Chondrocyte (in vitro differentiated cells): ENCODE data around the gene URM1. TPM values are rescaled to one million over a fixed set of nuclear protein-coding genes. Genes with fewer than 3 reads are reported as not detected.

Experiments
- DNase-seq: peaks from one replicate; pipeline ENCODE4 v3.0.0; 2021; ENCODE audit warnings: mixed read lengths, low spot score
- H3K27ac Mint-ChIP-seq: one replicate; pipeline ENCODE4 v1.8.0; 2021; ENCODE audit warnings: mild to moderate bottlenecking, moderate library complexity, mixed read lengths; ENCODE audit not compliant: unreplicated experiment
- H3K27me3 Mint-ChIP-seq: 2 replicates; pipeline ENCODE4 v1.8.0; 2021; ENCODE audit warnings: low read depth, mixed read lengths
- H3K36me3 Mint-ChIP-seq: 2 replicates; pipeline ENCODE4 v1.8.0; 2021; ENCODE audit warnings: low read depth, mixed read lengths
- H3K4me1 Mint-ChIP-seq: 2 replicates; pipeline ENCODE4 v1.8.0; 2021; ENCODE audit warnings: low read depth, mild to moderate bottlenecking, mixed read lengths
- H3K4me3 Mint-ChIP-seq: one replicate; pipeline ENCODE4 v1.8.0; 2021; ENCODE audit warnings: mild to moderate bottlenecking, moderate library complexity, mixed read lengths; ENCODE audit not compliant: unreplicated experiment
- H3K9me3 Mint-ChIP-seq: 2 replicates; pipeline ENCODE4 v1.8.0; 2021; ENCODE audit warnings: low read depth, mixed read lengths
- total RNA-seq: library from RNA; stranded (reverse); gene quantifications from 3 replicates; pipeline ENCODE4 v1.2.1, GENCODE V29; 2021
- TF ChIP-seq, protein P1 (sequence below): fragments of 200-600 bp; sonication (generic); IDR thresholded peaks from 2 replicates; pipeline ENCODE4 v1.5.0; 2021; ENCODE audit warnings: antibody characterized with exemption, mild to moderate bottlenecking, moderate library complexity

URM1 gene
- total RNA-seq, 1 donor from 2014 or later = 50.5 TPM

DNA sequence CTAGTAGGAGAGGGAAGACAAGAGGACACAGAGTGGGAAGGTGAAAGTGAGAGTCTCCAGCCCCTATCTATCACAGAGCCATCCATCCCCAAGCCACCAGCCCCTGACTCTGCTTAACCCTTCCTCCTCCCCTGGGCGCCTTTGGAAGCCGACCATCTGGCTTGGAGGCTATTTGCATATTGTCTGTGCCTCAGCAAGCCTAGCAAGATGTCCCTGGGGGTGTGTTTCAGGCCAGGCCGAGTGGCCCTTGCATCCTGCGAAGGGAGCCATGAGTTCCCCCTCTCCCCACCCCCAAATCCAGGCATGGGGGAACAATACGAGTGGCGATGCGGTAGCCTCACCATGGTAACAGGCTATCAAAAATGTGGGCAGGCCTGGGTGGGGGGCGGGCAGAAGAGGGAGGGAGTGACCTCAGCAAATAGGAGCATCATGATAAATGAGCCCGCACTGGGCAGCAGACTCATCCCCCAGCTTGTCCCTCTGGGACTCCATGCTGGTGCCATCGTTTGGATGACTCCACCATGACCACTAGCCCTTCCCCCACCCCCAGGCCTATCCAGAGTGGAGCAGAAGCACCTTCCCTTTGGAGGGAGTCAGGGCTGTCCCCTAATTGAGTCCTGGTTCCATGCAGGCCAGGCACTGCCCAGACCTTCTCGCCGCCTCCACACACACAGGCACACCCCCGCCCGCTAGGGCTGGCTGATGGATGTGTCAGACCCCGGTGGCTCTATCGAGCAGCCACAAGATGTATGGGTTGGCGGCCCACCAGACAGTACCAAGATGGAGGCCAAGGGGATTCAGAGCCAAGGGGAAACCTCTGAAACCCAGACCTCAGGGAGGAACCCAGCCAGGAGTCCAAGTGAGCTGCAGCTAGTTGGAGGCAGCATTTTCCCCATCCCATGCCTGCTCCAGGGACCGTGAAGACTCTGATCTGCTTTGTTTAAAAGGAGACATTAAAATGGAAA, 14.6 kb downstream of the URM1 start:
- no peaks in the 10 kb centered on the region for H3K27me3 Mint-ChIP-seq
- peaks cover 7% of the 10 kb centered on the region for H3K4me1 Mint-ChIP-seq
- TF ChIP-seq, protein P1, sequence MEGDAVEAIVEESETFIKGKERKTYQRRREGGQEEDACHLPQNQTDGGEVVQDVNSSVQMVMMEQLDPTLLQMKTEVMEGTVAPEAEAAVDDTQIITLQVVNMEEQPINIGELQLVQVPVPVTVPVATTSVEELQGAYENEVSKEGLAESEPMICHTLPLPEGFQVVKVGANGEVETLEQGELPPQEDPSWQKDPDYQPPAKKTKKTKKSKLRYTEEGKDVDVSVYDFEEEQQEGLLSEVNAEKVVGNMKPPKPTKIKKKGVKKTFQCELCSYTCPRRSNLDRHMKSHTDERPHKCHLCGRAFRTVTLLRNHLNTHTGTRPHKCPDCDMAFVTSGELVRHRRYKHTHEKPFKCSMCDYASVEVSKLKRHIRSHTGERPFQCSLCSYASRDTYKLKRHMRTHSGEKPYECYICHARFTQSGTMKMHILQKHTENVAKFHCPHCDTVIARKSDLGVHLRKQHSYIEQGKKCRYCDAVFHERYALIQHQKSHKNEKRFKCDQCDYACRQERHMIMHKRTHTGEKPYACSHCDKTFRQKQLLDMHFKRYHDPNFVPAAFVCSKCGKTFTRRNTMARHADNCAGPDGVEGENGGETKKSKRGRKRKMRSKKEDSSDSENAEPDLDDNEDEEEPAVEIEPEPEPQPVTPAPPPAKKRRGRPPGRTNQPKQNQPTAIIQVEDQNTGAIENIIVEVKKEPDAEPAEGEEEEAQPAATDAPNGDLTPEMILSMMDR = no peak
- H3K9me3 Mint-ChIP-seq = no peaks in the 10 kb centered on the region
- no peak for DNase-seq
- H3K4me3 Mint-ChIP-seq = no peak overlapping the region
- H3K36me3 Mint-ChIP-seq = peaks cover 24% of the 10 kb centered on the region
- no peak overlapping the region for H3K27ac Mint-ChIP-seq

DNA sequence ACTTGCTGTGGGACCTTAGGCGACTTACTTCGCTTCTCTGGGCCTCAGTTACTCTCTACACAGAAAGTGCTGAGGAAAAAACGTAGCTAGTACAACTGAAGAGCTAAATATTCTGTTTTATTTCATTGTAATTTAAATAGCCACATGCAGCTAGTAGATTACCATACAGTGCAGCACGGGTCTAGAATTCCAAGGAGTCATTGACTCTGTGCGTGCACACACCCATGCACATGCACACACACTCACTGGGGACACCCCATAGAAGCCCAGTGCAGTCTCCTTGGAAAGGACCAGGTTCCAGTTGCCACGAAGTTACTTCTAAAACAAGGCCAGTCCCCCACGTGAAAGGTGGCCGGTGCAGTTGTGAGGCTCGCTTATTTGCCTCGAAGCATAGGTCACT, 17.0 kb downstream of the URM1 start:
- Mint-ChIP-seq H3K4me1 (no peaks in the 10 kb centered on the region), H3K27me3 (no peaks in the 10 kb centered on the region), H3K27ac (no peak overlapping the region), H3K9me3 (no peaks in the 10 kb centered on the region), H3K36me3 (peaks cover 29% of the 10 kb centered on the region), H3K4me3 (no peak overlapping the region)
- no peak for DNase-seq
- TF ChIP-seq, protein P1 = no peak

DNA sequence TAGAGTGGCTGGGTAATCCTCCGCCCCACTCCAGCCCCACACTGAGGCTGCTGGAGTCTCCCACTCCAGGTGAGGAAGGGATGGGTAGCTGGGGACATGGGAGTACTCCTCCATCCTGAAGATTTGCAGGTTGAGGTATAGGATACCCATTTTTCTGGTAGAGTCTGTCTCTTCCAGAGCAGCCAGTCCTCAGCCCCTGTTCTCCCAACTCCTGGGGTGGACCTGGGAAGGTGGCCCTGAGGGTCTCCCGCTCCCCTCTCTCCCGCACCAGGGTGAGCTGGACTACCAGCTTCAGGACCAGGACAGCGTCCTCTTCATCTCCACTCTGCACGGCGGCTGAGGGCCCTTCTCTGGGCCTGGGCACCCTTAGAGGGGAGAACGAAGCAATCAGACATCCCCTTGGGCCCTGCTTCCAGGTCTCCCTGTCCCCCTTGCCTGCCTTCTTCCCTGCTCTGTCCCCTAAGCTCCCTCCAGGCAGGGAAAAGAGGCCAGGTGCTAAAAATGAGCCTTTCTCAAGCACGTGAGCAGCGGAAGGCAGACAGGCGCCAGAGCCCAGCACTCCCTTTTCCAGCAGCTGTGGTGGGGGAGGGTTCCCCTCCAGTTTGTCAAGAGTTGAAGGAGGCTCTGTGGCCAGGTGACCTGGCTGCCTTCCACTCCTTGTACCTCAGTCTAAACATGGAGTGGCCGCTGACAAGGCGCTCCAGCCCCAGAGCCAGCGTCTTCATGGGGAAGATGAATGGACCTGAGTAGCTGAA, 18.4 kb downstream of the URM1 start:
- Mint-ChIP-seq H3K9me3 (no peaks in the 10 kb centered on the region), H3K4me3 (no peak overlapping the region), H3K27me3 (peaks cover 3% of the 10 kb centered on the region), H3K36me3 (peaks cover 29% of the 10 kb centered on the region), H3K27ac (no peak overlapping the region), H3K4me1 (no peaks in the 10 kb centered on the region)
- TF ChIP-seq, protein P1 = no peak
- no peak for DNase-seq

DNA sequence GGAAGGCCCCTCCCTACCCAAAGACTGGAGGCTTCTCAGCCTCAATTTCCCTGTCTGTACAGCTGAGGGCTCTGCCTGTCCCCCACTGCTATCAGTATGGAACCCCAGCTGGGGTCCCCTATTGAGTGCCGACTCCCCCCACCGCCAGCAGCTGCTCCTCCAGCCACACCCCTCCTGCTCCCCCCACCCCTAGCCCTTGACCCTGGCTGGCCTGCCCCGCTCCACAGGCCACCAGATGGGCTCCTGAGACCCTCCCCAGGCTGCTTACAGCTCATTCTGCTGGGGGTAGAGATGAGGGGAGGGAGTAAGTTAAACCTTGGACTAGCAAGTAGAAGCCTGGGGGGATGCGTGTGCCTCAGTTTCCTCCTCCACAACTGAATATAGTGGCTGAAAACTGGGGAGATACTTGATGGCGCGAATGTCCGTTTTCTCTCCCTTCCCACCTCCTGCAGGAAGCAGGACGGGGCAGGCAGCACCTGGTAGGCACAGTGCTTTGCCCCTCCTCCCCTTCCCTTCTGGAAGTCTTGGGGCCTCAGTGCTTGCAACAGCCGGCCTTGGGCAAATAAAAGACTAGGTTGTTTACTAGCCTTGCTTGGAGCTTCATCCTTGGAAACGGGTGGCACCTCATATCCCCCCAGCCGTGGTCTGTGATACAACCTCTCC, 19.1 kb downstream of the URM1 start:
- H3K27ac Mint-ChIP-seq = no peak overlapping the region
- peaks cover 26% of the 10 kb centered on the region for H3K36me3 Mint-ChIP-seq
- TF ChIP-seq, protein P1 = no peak
- H3K9me3 Mint-ChIP-seq = no peaks in the 10 kb centered on the region
- H3K4me3 Mint-ChIP-seq = no peak overlapping the region
- H3K27me3 Mint-ChIP-seq = peaks cover 3% of the 10 kb centered on the region
- DNase-seq = no peak
- no peaks in the 10 kb centered on the region for H3K4me1 Mint-ChIP-seq
